SKM-1 (cell line): ENCODE data around the gene ROM1.
"Not testable (repeated sequence)": the region's sequence is repeated elsewhere in the genome, so short reads cannot be mapped to it uniquely, and the experiment has no call there.

Source experiments
- DNase-seq: peaks from one replicate; lab custom pipeline; 2025; ENCODE audit not compliant: unreplicated experiment; lab: John Stamatoyannopoulos, UW

ROM1 gene

GRCh38 chr11:62607714-62608113 is 5.3 kb upstream of the ROM1 start:
- no peak for DNase-seq

GRCh38 chr11:62608776-62609175 is 4.3 kb upstream of the ROM1 start:
- DNase-seq = no peak

- no peak for DNase-seq
Measured at GRCh38 chr11:62610403-62610802, 2.7 kb upstream of the ROM1 start.

GRCh38 chr11:62610814-62611704 is 2.0 kb upstream of the ROM1 start:
- DNase-seq = no peak

GRCh38 chr11:62611705-62612365 is 1.2 kb upstream of the ROM1 start:
- DNase-seq = peak; percentile 31

DNA sequence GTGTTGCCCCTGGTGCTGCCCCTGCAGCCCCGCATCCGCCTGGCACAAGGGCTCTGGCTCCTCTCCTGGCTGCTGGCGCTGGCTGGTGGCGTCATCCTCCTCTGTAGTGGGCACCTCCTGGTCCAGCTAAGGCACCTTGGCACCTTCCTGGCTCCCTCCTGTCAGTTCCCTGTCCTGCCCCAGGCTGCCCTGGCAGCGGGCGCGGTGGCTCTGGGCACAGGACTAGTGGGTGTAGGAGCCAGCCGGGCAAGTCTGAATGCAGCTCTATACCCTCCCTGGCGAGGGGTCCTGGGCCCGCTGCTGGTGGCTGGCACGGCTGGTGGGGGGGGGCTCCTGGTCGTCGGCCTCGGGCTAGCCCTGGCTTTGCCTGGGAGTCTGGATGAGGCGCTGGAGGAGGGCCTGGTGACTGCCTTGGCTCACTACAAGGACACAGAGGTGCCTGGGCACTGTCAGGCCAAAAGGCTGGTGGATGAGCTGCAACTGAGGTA is 278 bp downstream of the ROM1 start:
- no peak for DNase-seq

GRCh38 chr11:62614275-62614674 is 1.2 kb downstream of the ROM1 start:
- no peak for DNase-seq

DNA sequence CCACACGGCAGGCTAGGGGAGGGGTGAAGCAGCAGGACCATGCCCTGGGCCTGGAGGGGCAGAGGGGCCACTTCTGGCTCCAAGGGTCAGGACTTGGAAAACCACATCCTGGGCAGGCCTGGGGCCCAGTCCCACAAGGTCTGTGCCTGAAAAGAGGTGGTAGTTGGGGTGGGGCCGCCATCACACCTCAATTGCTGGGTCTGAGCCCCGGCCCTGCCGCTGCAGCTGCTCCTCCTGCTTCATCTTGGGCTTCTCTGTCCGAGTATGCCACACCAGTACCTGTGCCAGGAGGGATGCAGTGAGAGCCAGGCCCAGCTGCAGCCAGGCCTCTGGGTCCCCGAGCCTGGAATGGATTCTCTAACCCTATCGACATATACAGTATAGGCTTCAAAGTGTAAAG is 2.5 kb downstream of the ROM1 start:
- DNase-seq = no peak

GRCh38 chr11:62616957-62617356 is 3.9 kb downstream of the ROM1 start:
- not testable (repeated sequence) for DNase-seq

GRCh38 chr11:62621027-62621566 is 8.0 kb downstream of the ROM1 start:
- DNase-seq = no peak

DNA sequence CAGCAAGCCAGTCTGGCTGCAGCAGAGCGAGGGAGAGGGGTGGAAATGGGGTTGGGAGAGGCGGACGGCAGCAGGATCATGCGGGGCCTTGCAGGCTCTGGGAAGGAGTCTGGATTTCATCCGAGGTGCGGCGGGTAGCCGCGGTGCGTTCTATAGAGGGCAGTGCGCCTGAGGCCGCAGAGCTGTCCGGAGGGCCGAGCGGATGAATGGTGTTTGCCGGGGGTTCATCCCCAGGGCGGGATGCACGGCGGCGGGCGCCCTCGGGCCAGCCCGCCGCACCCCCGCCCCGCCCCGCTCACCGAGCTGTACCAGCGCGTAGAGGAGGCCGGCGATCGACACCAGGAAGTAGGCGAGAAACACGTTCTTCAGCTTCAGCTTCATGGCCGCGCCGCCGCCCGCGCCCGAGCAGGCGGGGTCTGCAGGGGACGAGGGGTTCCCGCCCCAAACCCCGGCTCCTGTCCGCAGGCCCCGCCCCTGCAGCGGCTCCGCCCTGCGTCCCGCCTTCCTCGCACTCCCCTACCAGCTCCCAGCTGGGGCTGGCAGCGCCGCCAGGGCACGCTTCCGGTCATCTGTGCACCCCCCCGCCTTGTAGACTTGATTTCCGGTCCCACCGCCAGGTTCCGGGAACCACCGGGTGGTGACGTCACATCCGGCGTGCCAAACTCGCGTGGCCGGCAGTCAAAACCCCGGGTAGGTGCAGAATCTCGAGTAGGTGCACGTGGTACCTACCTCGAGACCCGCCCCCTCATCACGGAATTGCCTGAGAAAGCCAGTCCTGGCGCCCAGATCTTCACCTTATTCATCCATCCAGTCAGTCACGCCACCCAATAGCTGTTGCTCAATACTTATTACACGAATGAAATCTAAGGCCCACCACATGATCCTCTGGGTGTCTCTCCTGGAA is 8.8 kb downstream of the ROM1 start, which contains the start of gene B3GAT3:
TSS of gene B3GAT3 (minus strand) at position 420 of the 904 bp plus-strand sequence. CDS start at position 381, 39 bp downstream.
- DNase-seq = peak; percentile 93

- no peak for DNase-seq
Measured at GRCh38 chr11:62622476-62623089, 9.5 kb downstream of the ROM1 start.

- no peak for DNase-seq
Measured at GRCh38 chr11:62627713-62628112, 14.7 kb downstream of the ROM1 start.

DNA sequence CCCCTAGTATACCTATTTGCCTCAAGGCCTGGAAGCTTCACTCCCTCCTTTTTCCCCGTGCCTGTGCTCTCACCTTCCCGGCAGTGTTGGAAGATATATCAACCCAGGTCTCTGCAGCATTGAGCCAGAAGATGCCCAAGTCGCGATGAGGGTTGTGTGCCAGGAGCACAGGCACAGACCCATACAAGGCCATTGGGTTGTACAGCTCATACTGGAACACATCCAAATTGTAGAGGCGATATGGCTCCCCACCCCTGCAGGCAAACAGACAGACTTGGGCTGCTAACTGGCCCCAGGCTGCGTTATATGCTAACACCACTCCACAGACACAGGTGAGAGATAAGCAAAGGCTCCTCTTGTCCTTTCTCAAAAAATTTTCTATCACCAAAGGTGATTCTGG is 19.4 kb downstream of the ROM1 start:
- no peak for DNase-seq

DNA sequence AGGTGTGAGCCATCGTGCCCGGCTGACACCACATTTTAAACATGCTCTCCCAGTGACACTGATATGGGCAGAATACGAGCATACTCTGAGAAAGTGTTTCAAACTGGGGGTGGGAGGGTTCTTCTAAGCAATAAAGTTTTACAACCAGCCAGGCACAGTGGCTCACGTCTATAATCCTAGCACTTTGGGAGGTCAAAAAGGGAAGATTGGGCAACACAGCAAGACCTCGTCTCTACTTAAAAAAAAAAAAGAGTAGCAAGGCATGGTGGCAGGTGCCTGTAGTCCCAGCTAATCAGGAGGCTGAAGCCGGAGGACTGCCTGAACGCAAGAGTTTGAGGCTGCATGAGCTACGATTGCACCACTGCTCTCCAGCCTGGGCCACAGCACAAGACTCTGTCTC is 31.2 kb downstream of the ROM1 start:
- no peak for DNase-seq

DNA sequence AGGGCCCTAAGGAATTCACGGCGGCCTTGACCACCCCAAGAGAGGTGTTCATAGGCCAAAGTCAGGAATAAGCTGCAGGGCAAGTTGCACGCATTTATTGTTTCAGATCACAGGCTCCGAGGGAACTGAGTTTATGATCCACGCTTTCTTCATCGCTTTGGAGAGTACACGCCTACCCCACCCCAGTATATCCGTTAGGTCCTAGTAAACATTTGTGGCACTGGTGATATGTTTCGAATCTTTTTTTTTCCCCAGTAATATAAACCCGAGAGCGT is 32.6 kb downstream of the ROM1 start:
- no peak for DNase-seq

DNA sequence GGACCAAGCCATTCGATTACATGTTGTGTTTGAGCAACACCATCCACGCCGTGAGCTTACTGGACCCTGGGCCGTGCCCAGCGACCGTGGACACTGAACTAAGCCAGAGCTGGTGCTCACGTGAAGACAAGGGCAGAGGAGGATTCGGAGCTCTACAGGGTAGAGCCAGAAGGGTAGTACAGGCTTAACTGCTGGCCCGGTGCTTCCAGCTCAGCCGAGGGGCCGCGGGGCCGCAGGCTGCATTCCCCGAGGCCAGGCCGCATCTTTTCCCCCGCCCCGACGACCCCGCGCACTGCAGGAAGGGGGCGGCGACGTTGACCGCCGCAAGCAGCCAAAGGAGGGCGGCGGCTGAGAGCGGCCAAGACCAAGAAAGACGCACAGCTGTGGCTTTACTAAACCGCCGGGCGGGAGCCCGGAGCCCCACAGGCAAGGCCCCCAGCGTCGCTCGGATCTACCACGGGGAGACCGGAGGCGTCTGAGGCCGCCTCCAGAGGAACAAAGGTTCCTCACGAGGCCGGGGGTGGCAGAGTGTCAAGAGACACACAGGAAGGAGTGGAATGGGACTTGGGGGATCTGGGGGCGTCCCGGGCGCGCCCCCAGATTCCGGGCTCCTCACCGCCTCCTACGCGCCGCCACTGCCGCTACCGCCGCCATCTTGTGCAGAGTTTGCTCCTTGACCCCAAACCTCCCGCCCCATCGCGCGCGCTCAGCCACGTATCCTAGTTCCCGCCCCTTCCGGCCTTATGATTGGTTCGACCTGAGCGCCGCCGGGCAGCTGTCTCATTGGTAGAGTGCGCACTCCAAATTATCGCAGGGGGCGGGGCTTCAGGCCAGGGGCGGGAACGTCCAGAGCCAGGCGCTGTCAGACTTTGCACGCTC is 33.1 kb downstream of the ROM1 start, which contains the start of gene GANAB:
TSS of gene GANAB (minus strand) at position 668 of the 879 bp plus-strand sequence. CDS start at position 654, 14 bp downstream.
- peak; percentile 95 for DNase-seq

GRCh38 chr11:62646825-62647608 is 34.0 kb downstream of the ROM1 start:
- no peak for DNase-seq

DNA sequence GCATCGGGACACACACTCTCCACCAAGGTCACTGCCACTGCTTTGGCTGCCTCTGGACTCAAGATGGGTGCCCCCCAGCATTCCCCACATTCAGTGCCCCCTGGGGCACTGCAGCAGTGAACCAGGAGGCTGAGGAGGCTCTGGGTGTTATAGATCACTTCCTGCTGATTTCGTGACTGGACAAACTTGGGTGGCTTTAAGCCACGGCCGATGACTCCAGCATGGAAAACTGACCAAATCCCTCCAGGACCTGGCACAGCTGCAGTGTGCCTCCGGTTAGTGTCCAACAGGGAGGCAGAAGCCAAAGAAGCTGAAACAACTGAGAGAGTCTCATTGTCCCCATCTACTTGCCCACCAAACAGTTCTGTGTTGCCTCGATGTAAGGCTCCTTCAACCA is 34.5 kb downstream of the ROM1 start:
- DNase-seq = no peak
